SK-N-SH treated with all-trans-retinoic acid at 6 μM for 48 hours (cell line): ENCODE measurements around the gene SYNDIG1.

Experiments
- CSDC2 ChIP-seq: fragments of 250-450 bp; sonication (Bioruptor Pico); IDR thresholded peaks from 2 replicates; pipeline ENCODE4 v1.5.0; 2020; ENCODE audit warnings: mild to moderate bottlenecking, moderate library complexity
- PATZ1 ChIP-seq: fragments of 250-450 bp; sonication (Bioruptor Pico); IDR thresholded peaks from 2 replicates; pipeline ENCODE4 v1.8.0; 2020; ENCODE audit warnings: mild to moderate bottlenecking, moderate library complexity, borderline replicate concordance
- TOX ChIP-seq: fragments of 250-450 bp; sonication (Bioruptor Pico); IDR thresholded peaks from 2 replicates; pipeline ENCODE4 v1.8.0; 2021; ENCODE audit warnings: mild to moderate bottlenecking, moderate library complexity, borderline replicate concordance
- ZFP30 ChIP-seq: fragments of 450-650 bp; formaldehyde crosslinking; IDR thresholded peaks from 2 replicates; pipeline ENCODE4 v1.5.0; 2022; ENCODE audit warnings: mild to moderate bottlenecking, moderate library complexity
- ZNF70 ChIP-seq: fragments of 450-650 bp; formaldehyde crosslinking; IDR thresholded peaks from 2 replicates; pipeline ENCODE4 v1.5.0; 2020; ENCODE audit warnings: mild to moderate bottlenecking, moderate library complexity

GRCh38 chr20:24617080-24617432, 147.6 kb downstream of the SYNDIG1 start:
- TF ChIP-seq PATZ1 (CRISPR knock-in tag) (no peak), ZFP30 (CRISPR knock-in tag) (no peak), CSDC2 (no peak), ZNF70 (CRISPR knock-in tag) (no peak), TOX (no peak)
